Neural cell (in vitro differentiated cells): ENCODE data around the gene HECW1. TPM values are rescaled to one million over a fixed set of nuclear protein-coding genes. Genes with fewer than 3 reads are reported as not detected.

Source experiments
- H2AFZ ChIP-seq: fragments of 200-600, 300-800 bp; sonication (generic), shearing (Covaris generic); 2 replicates; pipeline ENCODE4 v1.6.0; 2014; ENCODE audit warnings: low read depth, mild to moderate bottlenecking, antibody characterized with exemption, low read length, moderate library complexity
- H3F3A ChIP-seq: fragments of 200-600 bp; shearing (Covaris generic); 2 replicates; pipeline ENCODE4 v1.6.1; 2016; ENCODE audit warnings: mild to moderate bottlenecking, moderate library complexity, mixed read lengths, antibody characterized with exemption, low read length; ENCODE audit not compliant: insufficient read depth, poor library complexity, severe bottlenecking
- H3K27ac ChIP-seq: fragments of 200-600, 300-800 bp; sonication (generic), shearing (Covaris generic); 2 replicates; pipeline ENCODE4 v1.5.1; 2014; ENCODE audit warnings: mild to moderate bottlenecking, low read length, moderate library complexity
- H3K27me3 ChIP-seq: fragments of 300-800, 200-600 bp; sonication (generic), shearing (Covaris generic); 2 replicates; pipeline ENCODE4 v1.6.0; 2014; ENCODE audit warnings: mild to moderate bottlenecking, low read depth, low read length, moderate library complexity; ENCODE audit not compliant: insufficient read depth
- H3K36me3 ChIP-seq: fragments of 300-800, 200-600 bp; sonication (generic), shearing (Covaris generic); 2 replicates; pipeline ENCODE4 v1.5.1; 2014; ENCODE audit warnings: mild to moderate bottlenecking, antibody characterized with exemption, low read length, moderate library complexity; ENCODE audit not compliant: insufficient read depth
- H3K4me2 ChIP-seq: fragments of 300-800, 200-600 bp; sonication (generic), shearing (Covaris generic); 2 replicates; pipeline ENCODE4 v1.6.0; 2014; ENCODE audit warnings: mild to moderate bottlenecking, low read length
- H3K4me3 ChIP-seq: fragments of 300-800, 200-600 bp; sonication (generic), shearing (Covaris generic); 2 replicates; pipeline ENCODE4 v1.5.1; 2014; ENCODE audit warnings: mild to moderate bottlenecking, low read length, moderate library complexity
- H3K79me2 ChIP-seq: fragments of 200-600 bp; shearing (Covaris generic); replicated peaks from 2 replicates; pipeline ENCODE4 v1.6.0; 2014; ENCODE audit warnings: mild to moderate bottlenecking, low read length, moderate library complexity; ENCODE audit not compliant: insufficient read depth
- H3K9ac ChIP-seq: fragments of 300-800, 200-600 bp; sonication (generic), shearing (Covaris generic); 2 replicates; pipeline ENCODE4 v1.6.1; 2016; ENCODE audit warnings: mild to moderate bottlenecking, low read length, mixed read lengths
- H3K9me2 ChIP-seq: fragments of 200-600 bp; shearing (Covaris generic); 2 replicates; pipeline ENCODE4 v1.6.1; 2016; ENCODE audit warnings: mild to moderate bottlenecking, low read length, mixed read lengths; ENCODE audit not compliant: insufficient read depth
- H3K9me3 ChIP-seq: fragments of 200-600, 300-800 bp; sonication (generic), shearing (Covaris generic); 2 replicates; pipeline ENCODE4 v1.6.1; 2016; ENCODE audit warnings: mild to moderate bottlenecking, mixed run types, low read length, moderate library complexity, mixed read lengths
- H4K20me1 ChIP-seq: fragments of 200-600 bp; shearing (Covaris generic); 2 replicates; pipeline ENCODE4 v1.6.1; 2016; ENCODE audit warnings: mild to moderate bottlenecking, mixed run types; ENCODE audit not compliant: insufficient read depth
- EP300 ChIP-seq: fragments of 450-650 bp; conservative IDR thresholded peaks from 2 replicates; pipeline ENCODE4 v1.6.1; 2014; ENCODE audit warnings: antibody characterized with exemption, mild to moderate bottlenecking, moderate library complexity; ENCODE audit not compliant: poor library complexity, severe bottlenecking
- EZH2 ChIP-seq: fragments of 200-600, 300-800 bp; shearing (Covaris generic), sonication (generic); IDR thresholded peaks from 2 replicates; pipeline ENCODE4 v1.6.1; 2014; ENCODE audit warnings: antibody characterized with exemption, low read length, borderline replicate concordance, mild to moderate bottlenecking; ENCODE audit not compliant: insufficient read depth, poor library complexity, severe bottlenecking
- MXI1 ChIP-seq: fragments of 450-650 bp; conservative IDR thresholded peaks from 2 replicates; pipeline ENCODE4 v1.6.1; 2014; ENCODE audit warnings: antibody characterized with exemption, mild to moderate bottlenecking; ENCODE audit not compliant: poor library complexity, severe bottlenecking
- POLR2AphosphoS5 ChIP-seq: IDR thresholded peaks from 2 replicates; pipeline ENCODE4 v1.6.1; 2012
- RAD21 ChIP-seq: fragments of 450-650 bp; conservative IDR thresholded peaks from 2 replicates; pipeline ENCODE4 v1.6.1; 2014; ENCODE audit warnings: antibody characterized with exemption, mild to moderate bottlenecking, moderate library complexity
- REST ChIP-seq: IDR thresholded peaks from 2 replicates; pipeline ENCODE4 v1.6.1; 2012; ENCODE audit warnings: borderline replicate concordance
- SMC3 ChIP-seq: fragments of 450-650 bp; conservative IDR thresholded peaks from 2 replicates; pipeline ENCODE4 v1.6.1; 2014; ENCODE audit warnings: antibody characterized with exemption, mild to moderate bottlenecking, moderate library complexity; ENCODE audit not compliant: poor library complexity
- TAF1 ChIP-seq: IDR thresholded peaks from 2 replicates; pipeline ENCODE4 v1.6.1; 2012; ENCODE audit warnings: low read depth
- polyA plus RNA-seq: library from polyadenylated mRNA; depleted of rRNA; stranded (reverse); fragments of >200 nt; gene quantifications from 2 replicates; pipeline ENCODE4 v1.2.3, GENCODE V29; 2014
- TF ChIP-seq, protein P1 (sequence below): fragments of 450-650 bp; IDR thresholded peaks from 2 replicates; pipeline ENCODE4 v1.5.1; 2014; ENCODE audit warnings: antibody characterized with exemption, mild to moderate bottlenecking, moderate library complexity; ENCODE audit not compliant: poor library complexity, severe bottlenecking

Gene HECW1
- polyA plus RNA-seq, 1 donor from 2014 or later = 13.8 TPM

GRCh38 chr7:43406961-43407360 is 294.5 kb downstream of the HECW1 start:
- peaks cover 8% of the 10 kb centered on the region for H3K36me3 ChIP-seq
- no peaks in the 10 kb centered on the region for H3K27me3 ChIP-seq
- no peak overlapping the region for H3K9ac ChIP-seq
- no peaks in the 10 kb centered on the region for H3K9me2 ChIP-seq
- no peaks in the 10 kb centered on the region for H4K20me1 ChIP-seq
- H3K4me2 ChIP-seq = no peak overlapping the region
- H3K4me3 ChIP-seq = no peak overlapping the region
- no peak overlapping the region for H2AFZ ChIP-seq
- H3K79me2 ChIP-seq = no peaks in the 10 kb centered on the region
- no peaks in the 10 kb centered on the region for H3K9me3 ChIP-seq
- TF ChIP-seq SMC3 (no peak), REST (no peak)
- no peak overlapping the region for H3K27ac ChIP-seq
- H3F3A ChIP-seq = no peaks in the 10 kb centered on the region

GRCh38 chr7:43408981-43409380 is 296.5 kb downstream of the HECW1 start:
- Histone ChIP-seq H3K9me3 (no peaks in the 10 kb centered on the region), H3F3A (no peaks in the 10 kb centered on the region), H2AFZ (no peak overlapping the region), H3K4me3 (no peak overlapping the region), H3K4me2 (no peak overlapping the region), H3K27me3 (no peaks in the 10 kb centered on the region), H3K9me2 (no peaks in the 10 kb centered on the region), H4K20me1 (no peaks in the 10 kb centered on the region), H3K9ac (no peak overlapping the region), H3K36me3 (peaks cover 8% of the 10 kb centered on the region), H3K27ac (no peak overlapping the region), H3K79me2 (no peaks in the 10 kb centered on the region)
- TF ChIP-seq REST (no peak), POLR2AphosphoS5 (no peak), TAF1 (no peak), EP300 (no peak), SMC3 (no peak), EZH2 (no peak), MXI1 (no peak), RAD21 (no peak)
- TF ChIP-seq, protein P1, sequence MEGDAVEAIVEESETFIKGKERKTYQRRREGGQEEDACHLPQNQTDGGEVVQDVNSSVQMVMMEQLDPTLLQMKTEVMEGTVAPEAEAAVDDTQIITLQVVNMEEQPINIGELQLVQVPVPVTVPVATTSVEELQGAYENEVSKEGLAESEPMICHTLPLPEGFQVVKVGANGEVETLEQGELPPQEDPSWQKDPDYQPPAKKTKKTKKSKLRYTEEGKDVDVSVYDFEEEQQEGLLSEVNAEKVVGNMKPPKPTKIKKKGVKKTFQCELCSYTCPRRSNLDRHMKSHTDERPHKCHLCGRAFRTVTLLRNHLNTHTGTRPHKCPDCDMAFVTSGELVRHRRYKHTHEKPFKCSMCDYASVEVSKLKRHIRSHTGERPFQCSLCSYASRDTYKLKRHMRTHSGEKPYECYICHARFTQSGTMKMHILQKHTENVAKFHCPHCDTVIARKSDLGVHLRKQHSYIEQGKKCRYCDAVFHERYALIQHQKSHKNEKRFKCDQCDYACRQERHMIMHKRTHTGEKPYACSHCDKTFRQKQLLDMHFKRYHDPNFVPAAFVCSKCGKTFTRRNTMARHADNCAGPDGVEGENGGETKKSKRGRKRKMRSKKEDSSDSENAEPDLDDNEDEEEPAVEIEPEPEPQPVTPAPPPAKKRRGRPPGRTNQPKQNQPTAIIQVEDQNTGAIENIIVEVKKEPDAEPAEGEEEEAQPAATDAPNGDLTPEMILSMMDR = no peak
